ENCODE results near the gene ARHGAP22. TPM values are rescaled to one million over a fixed set of nuclear protein-coding genes. Genes with fewer than 3 reads are reported as not detected.

The ARHGAP22 gene
- total RNA-seq, 1 experiment from 2014 or later, result 1.8 TPM

- intact Hi-C loops (cut with micrococcal nuclease; ENCODE audit: unreplicated experiment), result loop anchor here (2.0 to 10.0 kb wide), 2 partner anchors 63 to 145 kb away; no protein-coding TSS in a partner anchor
- CTCF ChIA-PET, result no interaction called here
- ATAC-seq (no peak), DNase-seq (ENCODE audit: low read depth, low spot score) (no peak)
- Histone ChIP-seq H3K9me3 (ENCODE audit: control insufficient read depth, insufficient read depth, low read depth, low read length) (no peaks in the 10 kb centered on the region), H3K36me3 (ENCODE audit: control insufficient read depth, insufficient read depth, low read length) (no peaks in the 10 kb centered on the region), H3K27me3 (ENCODE audit: control insufficient read depth, insufficient read depth, low read length) (no peaks in the 10 kb centered on the region), H3K27ac (ENCODE audit: low read length) (no peak overlapping the region), H3K4me1 (ENCODE audit: control insufficient read depth, insufficient read depth, low read length) (no peaks in the 10 kb centered on the region), H3K4me3 (ENCODE audit: low read depth in 2 of 2, low read length in 2 of 2) (no peak overlapping the region)
- POLR2A ChIA-PET, result no interaction called here
- BruUV-seq (replicated peaks), result no TSS peak
- in situ Hi-C loops (cut with HindIII; ENCODE audit: low pct_unique_long_range_greater_than_20kb, low sequenced_read_pairs), result no loop called here
- TF ChIP-seq POLR2AphosphoS5 (IDR thresholded peaks at IDR 0.05; ENCODE audit: low read depth, low read length) (no peak), TCF7L2 (IDR thresholded peaks at IDR 0.05; ENCODE audit: low read depth, low read length) (no peak), REST (IDR thresholded peaks at IDR 0.05; ENCODE audit: insufficient read depth in 1 of 2, low read depth in 2 of 2, low read length in 1 of 2) (no peak), CTCF (IDR thresholded peaks at IDR 0.05) (no peak), SIN3A (IDR thresholded peaks at IDR 0.05; ENCODE audit: borderline replicate concordance, insufficient read depth, low read depth, low read length) (no peak)
Observed at GRCh38 chr10:48507494-48507893, 97.4 kb downstream of the ARHGAP22 start.

- ChIA-PET POLR2A (no interaction called here), CTCF (interaction anchor here (1.1 kb wide), 1 partner anchor 143 kb away, joined by 9 read pairs; no protein-coding TSS in a partner anchor)
- ATAC-seq (peak; percentile 73), DNase-seq (ENCODE audit: low read depth, low spot score) (no peak)
- no peaks in the 10 kb centered on the region for H3K4me1 ChIP-seq (ENCODE audit: control insufficient read depth, insufficient read depth, low read length)
- peak; percentile 57 for TF ChIP-seq CTCF (IDR thresholded peaks at IDR 0.05)
- no peak for TF ChIP-seq REST (IDR thresholded peaks at IDR 0.05; ENCODE audit: insufficient read depth in 1 of 2, low read depth in 2 of 2, low read length in 1 of 2)
- H3K9me3 ChIP-seq (ENCODE audit: control insufficient read depth, insufficient read depth, low read depth, low read length), result no peaks in the 10 kb centered on the region
- intact Hi-C loops (cut with micrococcal nuclease; ENCODE audit: unreplicated experiment), result loop anchor here (2.0 to 10.0 kb wide), 2 partner anchors 62 to 144 kb away; no protein-coding TSS in a partner anchor
- no peak overlapping the region for H3K27ac ChIP-seq (ENCODE audit: low read length)
- H3K27me3 ChIP-seq (ENCODE audit: control insufficient read depth, insufficient read depth, low read length), result no peaks in the 10 kb centered on the region
- no peaks in the 10 kb centered on the region for H3K36me3 ChIP-seq (ENCODE audit: control insufficient read depth, insufficient read depth, low read length)
- no peak overlapping the region for H3K4me3 ChIP-seq (ENCODE audit: low read depth in 2 of 2, low read length in 2 of 2)
- in situ Hi-C loops (cut with HindIII; ENCODE audit: low pct_unique_long_range_greater_than_20kb, low sequenced_read_pairs), result no loop called here
- BruUV-seq (replicated peaks), result no TSS peak
Observed at GRCh38 chr10:48506147-48506917, 98.5 kb downstream of the ARHGAP22 start.
